NCI-H69 (cell line): ENCODE results near the gene CNTROB.

Source experiments
- DNase-seq: peaks from one replicate; lab custom pipeline; 2025; lab: John Stamatoyannopoulos, UW

CNTROB gene

GRCh38 chr17:7903154-7904103 is 28.6 kb upstream of the CNTROB start:
- no peak for DNase-seq

- no peak for DNase-seq
Observed at GRCh38 chr17:7909089-7909488, 22.9 kb upstream of the CNTROB start.

- DNase-seq: no peak
Observed at GRCh38 chr17:7910281-7910680, 21.7 kb upstream of the CNTROB start.

GRCh38 chr17:7910711-7911110 is 21.3 kb upstream of the CNTROB start:
- DNase-seq: no peak

GRCh38 chr17:7911116-7911515 is 20.9 kb upstream of the CNTROB start:
- no peak for DNase-seq

GRCh38 chr17:7912927-7913524 is 19.0 kb upstream of the CNTROB start:
- DNase-seq: peak; percentile 65

- no peak for DNase-seq
Observed at GRCh38 chr17:7915179-7915610, 16.8 kb upstream of the CNTROB start.

GRCh38 chr17:7915611-7916384 is 16.2 kb upstream of the CNTROB start, which contains the start of gene RNF227:
TSS of gene RNF227 (minus strand) at chr17:7916289. CDS start at chr17:7916195, 94 bp downstream.
- peak; percentile 95 for DNase-seq

GRCh38 chr17:7916385-7916682 is 15.7 kb upstream of the CNTROB start:
- DNase-seq: no peak

GRCh38 chr17:7916808-7917207 is 15.2 kb upstream of the CNTROB start:
- DNase-seq: no peak

GRCh38 chr17:7922269-7922844 is 9.6 kb upstream of the CNTROB start:
- no peak for DNase-seq

- DNase-seq: no peak
Observed at GRCh38 chr17:7922845-7923628, 9.0 kb upstream of the CNTROB start.

- DNase-seq: no peak
Observed at GRCh38 chr17:7927596-7927995, 4.4 kb upstream of the CNTROB start.

- DNase-seq: peak; percentile 81
Observed at GRCh38 chr17:7929158-7930023, 2.6 kb upstream of the CNTROB start, which contains the start of gene KCNAB3. TSS of gene KCNAB3 (minus strand) at chr17:7929856. CDS start at chr17:7929435, 421 bp downstream.

GRCh38 chr17:7930841-7931631 is 970 bp upstream of the CNTROB start:
- no peak for DNase-seq

GRCh38 chr17:7932483-7932891 is 481 bp downstream of the CNTROB start:
- peak; percentile 32 for DNase-seq

GRCh38 chr17:7932949-7933348 is 943 bp downstream of the CNTROB start:
- DNase-seq: peak; percentile 66

GRCh38 chr17:7935859-7936258 is 3.9 kb downstream of the CNTROB start:
- no peak for DNase-seq

GRCh38 chr17:7940034-7940433 is 8.0 kb downstream of the CNTROB start:
- DNase-seq: no peak
